ENCODE results near the gene NHLH2.

The NHLH2 gene

GRCh38 chr1:115840605-115841460 is at the start of gene NHLH2:
Gene NHLH2 (minus strand): TSS chr1:115841126. CDS start chr1:115838372, 2,754 bp downstream.
- in situ Hi-C loops (cut with HindIII; ENCODE audit: low sequenced_read_pairs) = no loop called here
- no peak within 1 kb of the TSS for H3K4me3 ChIP-seq (ENCODE audit: low read depth, low read length)
- no peak for DNase-seq (ENCODE audit: low read depth, low spot score)
- no peak for TF ChIP-seq CTCF (IDR thresholded peaks at IDR 0.05; ENCODE audit: low read depth, low read length)

- no peak for TF ChIP-seq CTCF (IDR thresholded peaks at IDR 0.05; ENCODE audit: low read depth, low read length)
- in situ Hi-C loops (cut with HindIII; ENCODE audit: low sequenced_read_pairs) = no loop called here
- H3K4me3 ChIP-seq (ENCODE audit: low read depth, low read length) = no peak overlapping the region
- DNase-seq (ENCODE audit: low read depth, low spot score) = no peak
Measured at GRCh38 chr1:115890580-115890979, 49.7 kb upstream of the NHLH2 start.

- DNase-seq (ENCODE audit: low read depth, low spot score) = no peak
- no peak for TF ChIP-seq CTCF (IDR thresholded peaks at IDR 0.05; ENCODE audit: low read depth, low read length)
- H3K4me3 ChIP-seq (ENCODE audit: low read depth, low read length) = no peak overlapping the region
- in situ Hi-C loops (cut with HindIII; ENCODE audit: low sequenced_read_pairs) = no loop called here
Measured at GRCh38 chr1:115888976-115889375, 48.0 kb upstream of the NHLH2 start.

GRCh38 chr1:115882913-115883902 is 42.3 kb upstream of the NHLH2 start:
- no peak for TF ChIP-seq CTCF (IDR thresholded peaks at IDR 0.05; ENCODE audit: low read depth, low read length)
- no peak for DNase-seq (ENCODE audit: low read depth, low spot score)
- in situ Hi-C loops (cut with HindIII; ENCODE audit: low sequenced_read_pairs) = no loop called here
- no peak overlapping the region for H3K4me3 ChIP-seq (ENCODE audit: low read depth, low read length)

- no peak for TF ChIP-seq CTCF (IDR thresholded peaks at IDR 0.05; ENCODE audit: low read depth, low read length)
- H3K4me3 ChIP-seq (ENCODE audit: low read depth, low read length) = no peak overlapping the region
- no peak for DNase-seq (ENCODE audit: low read depth, low spot score)
- in situ Hi-C loops (cut with HindIII; ENCODE audit: low sequenced_read_pairs) = no loop called here
Measured at GRCh38 chr1:115880981-115881672, 40.2 kb upstream of the NHLH2 start.

GRCh38 chr1:115879977-115880376 is 39.1 kb upstream of the NHLH2 start:
- in situ Hi-C loops (cut with HindIII; ENCODE audit: low sequenced_read_pairs) = no loop called here
- H3K4me3 ChIP-seq (ENCODE audit: low read depth, low read length) = no peak overlapping the region
- TF ChIP-seq CTCF (IDR thresholded peaks at IDR 0.05; ENCODE audit: low read depth, low read length) = no peak
- DNase-seq (ENCODE audit: low read depth, low spot score) = no peak

Data from astrocyte of the spinal cord (primary cell).